Measurements from ENCODE around the gene ZNF530. TPM values are rescaled to one million over a fixed set of nuclear protein-coding genes. Genes with fewer than 3 reads are reported as not detected.

ZNF530 gene
- total RNA-seq, 1 donor = 4.7 TPM

- H3K36me3 ChIP-seq (ENCODE audit: insufficient read depth, low read length) = peaks cover 23% of the 10 kb centered on the region
- peak overlapping the region; percentile 89 for H3K27ac ChIP-seq (ENCODE audit: low read depth, low read length)
- H4K20me1 ChIP-seq (ENCODE audit: insufficient read depth, low read length) = peaks cover 11% of the 10 kb centered on the region
- peaks cover 36% of the 10 kb centered on the region for H3K79me2 ChIP-seq (ENCODE audit: insufficient read depth, low read length)
- H3K4me1 ChIP-seq (ENCODE audit: insufficient read depth, low read length) = peaks cover 17% of the 10 kb centered on the region
- H3K27me3 ChIP-seq (ENCODE audit: insufficient read depth, low read length) = no peaks in the 10 kb centered on the region
- peak overlapping the region; percentile 84 for H3K4me3 ChIP-seq (ENCODE audit: insufficient read depth, low read length)
- H3K4me2 ChIP-seq (ENCODE audit: insufficient read depth, low read length) = peak overlapping the region; percentile 85
- peak overlapping the region; percentile 86 for H2AFZ ChIP-seq (ENCODE audit: low read length)
- peaks cover 3% of the 10 kb centered on the region for H3K9me3 ChIP-seq (ENCODE audit: low read depth, low read length)
- TF ChIP-seq, protein P1, sequence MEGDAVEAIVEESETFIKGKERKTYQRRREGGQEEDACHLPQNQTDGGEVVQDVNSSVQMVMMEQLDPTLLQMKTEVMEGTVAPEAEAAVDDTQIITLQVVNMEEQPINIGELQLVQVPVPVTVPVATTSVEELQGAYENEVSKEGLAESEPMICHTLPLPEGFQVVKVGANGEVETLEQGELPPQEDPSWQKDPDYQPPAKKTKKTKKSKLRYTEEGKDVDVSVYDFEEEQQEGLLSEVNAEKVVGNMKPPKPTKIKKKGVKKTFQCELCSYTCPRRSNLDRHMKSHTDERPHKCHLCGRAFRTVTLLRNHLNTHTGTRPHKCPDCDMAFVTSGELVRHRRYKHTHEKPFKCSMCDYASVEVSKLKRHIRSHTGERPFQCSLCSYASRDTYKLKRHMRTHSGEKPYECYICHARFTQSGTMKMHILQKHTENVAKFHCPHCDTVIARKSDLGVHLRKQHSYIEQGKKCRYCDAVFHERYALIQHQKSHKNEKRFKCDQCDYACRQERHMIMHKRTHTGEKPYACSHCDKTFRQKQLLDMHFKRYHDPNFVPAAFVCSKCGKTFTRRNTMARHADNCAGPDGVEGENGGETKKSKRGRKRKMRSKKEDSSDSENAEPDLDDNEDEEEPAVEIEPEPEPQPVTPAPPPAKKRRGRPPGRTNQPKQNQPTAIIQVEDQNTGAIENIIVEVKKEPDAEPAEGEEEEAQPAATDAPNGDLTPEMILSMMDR (IDR thresholded peaks at IDR 0.05; ENCODE audit: extremely low read depth, low read depth, low read length) = no peak
- DNase-seq (ENCODE audit: insufficient read length, low spot score, missing footprints) = peak; percentile 71
Observed at GRCh38 chr19:57559008-57559403, 40.7 kb upstream of the ZNF530 start.

- peak within 1 kb of the TSS; percentile 84 for H3K4me3 ChIP-seq (ENCODE audit: insufficient read depth, low read length)
- peak; percentile 98 for DNase-seq (ENCODE audit: insufficient read length, low spot score, missing footprints)
- TF ChIP-seq, protein P1 (IDR thresholded peaks at IDR 0.05; ENCODE audit: extremely low read depth, low read depth, low read length) = no peak
- H4K20me1 ChIP-seq (ENCODE audit: insufficient read depth, low read length) = peaks cover 11% of the 10 kb centered on the region
- H3K4me2 ChIP-seq (ENCODE audit: insufficient read depth, low read length) = peak within 1 kb of the TSS; percentile 85
- peaks cover 36% of the 10 kb centered on the region for H3K79me2 ChIP-seq (ENCODE audit: insufficient read depth, low read length)
- H3K27me3 ChIP-seq (ENCODE audit: insufficient read depth, low read length) = no peaks in the 10 kb centered on the region
- H3K9me3 ChIP-seq (ENCODE audit: low read depth, low read length) = no peaks in the 10 kb centered on the region
- H3K36me3 ChIP-seq (ENCODE audit: insufficient read depth, low read length) = peaks cover 18% of the 10 kb centered on the region
- H3K27ac ChIP-seq (ENCODE audit: low read depth, low read length) = peak within 1 kb of the TSS; percentile 89
- peak within 1 kb of the TSS; percentile 86 for H2AFZ ChIP-seq (ENCODE audit: low read length)
- peaks cover 17% of the 10 kb centered on the region for H3K4me1 ChIP-seq (ENCODE audit: insufficient read depth, low read length)
Observed at GRCh38 chr19:57559404-57560025, 40.2 kb upstream of the ZNF530 start, which contains the start of gene ZNF550. ZNF550 (minus strand) TSS chr19:57559863; CDS start chr19:57559682, 181 bp downstream.

DNA sequence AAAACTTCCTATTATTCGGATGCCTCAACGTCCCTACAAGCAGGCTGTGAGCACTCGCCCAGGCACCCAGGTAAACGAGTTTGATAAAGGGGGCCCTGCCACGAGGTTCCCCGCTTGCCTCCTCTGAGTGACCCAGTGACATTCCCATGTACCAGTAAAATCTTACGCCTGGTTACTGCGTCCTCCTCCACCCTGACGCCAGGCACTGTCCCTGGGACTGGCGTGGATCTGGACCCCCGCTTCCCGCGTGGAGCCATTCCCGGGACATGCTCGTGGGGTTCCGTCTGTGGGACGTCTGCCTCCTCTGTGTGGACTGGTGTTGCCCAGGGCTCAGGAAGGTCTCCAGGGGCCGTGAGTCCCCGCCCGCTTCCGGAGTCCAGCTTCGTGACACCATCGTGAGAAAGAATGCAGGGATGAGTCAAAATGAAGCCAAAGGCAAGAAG lies 39.6 kb upstream of the ZNF530 start:
- Histone ChIP-seq H3K4me2 (ENCODE audit: insufficient read depth, low read length) (peak overlapping the region; percentile 85), H4K20me1 (ENCODE audit: insufficient read depth, low read length) (peaks cover 11% of the 10 kb centered on the region), H3K36me3 (ENCODE audit: insufficient read depth, low read length) (peaks cover 13% of the 10 kb centered on the region), H3K27ac (ENCODE audit: low read depth, low read length) (peak overlapping the region; percentile 89), H2AFZ (ENCODE audit: low read length) (peak overlapping the region; percentile 86), H3K9me3 (ENCODE audit: low read depth, low read length) (peaks cover 2% of the 10 kb centered on the region), H3K79me2 (ENCODE audit: insufficient read depth, low read length) (peaks cover 36% of the 10 kb centered on the region), H3K4me3 (ENCODE audit: insufficient read depth, low read length) (peak overlapping the region; percentile 84), H3K4me1 (ENCODE audit: insufficient read depth, low read length) (peaks cover 17% of the 10 kb centered on the region), H3K27me3 (ENCODE audit: insufficient read depth, low read length) (no peaks in the 10 kb centered on the region)
- TF ChIP-seq, protein P1 (IDR thresholded peaks at IDR 0.05; ENCODE audit: extremely low read depth, low read depth, low read length) = no peak
- peak; percentile 89 for DNase-seq (ENCODE audit: insufficient read length, low spot score, missing footprints)

DNA sequence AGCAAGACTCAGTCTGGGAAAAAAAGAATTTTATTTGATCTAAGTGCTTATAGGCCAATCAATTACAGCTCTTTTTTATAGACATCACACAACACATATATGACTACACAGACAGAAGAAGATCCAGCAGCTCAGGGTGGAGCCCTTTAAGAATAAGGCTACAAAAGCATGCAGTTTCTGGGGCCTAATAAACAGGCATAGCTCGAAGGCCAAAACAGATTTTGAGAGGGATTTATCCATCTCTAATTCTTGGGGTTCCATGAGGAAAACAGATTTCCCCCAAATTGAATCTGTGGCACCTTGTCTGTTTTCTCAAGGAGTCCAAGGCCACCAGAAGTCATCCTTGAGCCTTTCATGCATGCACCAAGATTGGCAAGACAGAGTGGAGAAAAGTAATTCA lies 36.1 kb upstream of the ZNF530 start:
- Histone ChIP-seq H3K27me3 (ENCODE audit: insufficient read depth, low read length) (no peaks in the 10 kb centered on the region), H3K4me1 (ENCODE audit: insufficient read depth, low read length) (peaks cover 15% of the 10 kb centered on the region), H3K36me3 (ENCODE audit: insufficient read depth, low read length) (no peaks in the 10 kb centered on the region), H3K4me2 (ENCODE audit: insufficient read depth, low read length) (no peak overlapping the region), H3K9me3 (ENCODE audit: low read depth, low read length) (peaks cover 14% of the 10 kb centered on the region), H2AFZ (ENCODE audit: low read length) (no peak overlapping the region), H4K20me1 (ENCODE audit: insufficient read depth, low read length) (no peaks in the 10 kb centered on the region), H3K27ac (ENCODE audit: low read depth, low read length) (no peak overlapping the region), H3K4me3 (ENCODE audit: insufficient read depth, low read length) (no peak overlapping the region), H3K79me2 (ENCODE audit: insufficient read depth, low read length) (peaks cover 11% of the 10 kb centered on the region)
- no peak for DNase-seq (ENCODE audit: insufficient read length, low spot score, missing footprints)
- TF ChIP-seq, protein P1 (IDR thresholded peaks at IDR 0.05; ENCODE audit: extremely low read depth, low read depth, low read length) = no peak

Data from osteoblast (primary cell).